ENCODE measurements around the gene TTC24.

DNA sequence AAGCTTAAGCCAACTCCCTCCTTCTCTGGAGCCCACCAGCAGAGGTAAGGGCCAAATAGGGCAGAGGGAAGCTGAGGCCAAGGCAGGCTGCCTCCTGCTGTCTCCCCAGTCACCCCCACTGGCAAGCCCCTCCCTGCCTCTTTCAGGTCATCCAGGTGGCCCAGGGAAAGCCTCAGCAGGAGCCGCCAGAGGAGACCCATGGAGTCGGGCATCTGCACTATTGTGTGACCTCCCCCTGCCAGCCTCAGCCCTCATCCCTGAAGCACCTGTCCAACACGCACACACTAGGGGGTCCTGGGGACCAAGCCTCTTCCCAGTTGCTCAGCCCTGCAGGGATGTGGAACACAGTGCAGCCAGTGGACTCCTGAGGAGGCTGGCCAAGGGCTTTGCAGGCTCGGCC, 6.8 kb downstream of the TTC24 start:
- no peak for TF ChIP-seq POLR2AphosphoS5 (IDR thresholded peaks at IDR 0.05)
- TF ChIP-seq, protein P1, sequence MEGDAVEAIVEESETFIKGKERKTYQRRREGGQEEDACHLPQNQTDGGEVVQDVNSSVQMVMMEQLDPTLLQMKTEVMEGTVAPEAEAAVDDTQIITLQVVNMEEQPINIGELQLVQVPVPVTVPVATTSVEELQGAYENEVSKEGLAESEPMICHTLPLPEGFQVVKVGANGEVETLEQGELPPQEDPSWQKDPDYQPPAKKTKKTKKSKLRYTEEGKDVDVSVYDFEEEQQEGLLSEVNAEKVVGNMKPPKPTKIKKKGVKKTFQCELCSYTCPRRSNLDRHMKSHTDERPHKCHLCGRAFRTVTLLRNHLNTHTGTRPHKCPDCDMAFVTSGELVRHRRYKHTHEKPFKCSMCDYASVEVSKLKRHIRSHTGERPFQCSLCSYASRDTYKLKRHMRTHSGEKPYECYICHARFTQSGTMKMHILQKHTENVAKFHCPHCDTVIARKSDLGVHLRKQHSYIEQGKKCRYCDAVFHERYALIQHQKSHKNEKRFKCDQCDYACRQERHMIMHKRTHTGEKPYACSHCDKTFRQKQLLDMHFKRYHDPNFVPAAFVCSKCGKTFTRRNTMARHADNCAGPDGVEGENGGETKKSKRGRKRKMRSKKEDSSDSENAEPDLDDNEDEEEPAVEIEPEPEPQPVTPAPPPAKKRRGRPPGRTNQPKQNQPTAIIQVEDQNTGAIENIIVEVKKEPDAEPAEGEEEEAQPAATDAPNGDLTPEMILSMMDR (IDR thresholded peaks at IDR 0.05): no peak

Measured in upper lobe of left lung (tissue), 4 donors.